Smooth muscle cell (in vitro differentiated cells): Measurements from ENCODE around the gene SOCS2. TPM values are rescaled to one million over a fixed set of nuclear protein-coding genes. Genes with fewer than 3 reads are reported as not detected.

Source experiments
- DNase-seq: peaks from one replicate; lab custom pipeline; 2025; ENCODE audit not compliant: unreplicated experiment; lab: John Stamatoyannopoulos, UW
- H2AFZ ChIP-seq: fragments of 200-600 bp; sonication (generic); 2 replicates; pipeline ENCODE4 v1.6.0; 2016; ENCODE audit warnings: antibody characterized with exemption, low read depth, mild to moderate bottlenecking
- H3F3A ChIP-seq: fragments of 200-600 bp; sonication (generic); 2 replicates; pipeline ENCODE4 v1.6.0; 2017; ENCODE audit warnings: antibody characterized with exemption, low read depth
- H3K27ac ChIP-seq: fragments of 200-600 bp; sonication (generic); 2 replicates; pipeline ENCODE4 v1.5.1; 2016; ENCODE audit warnings: low read depth, mild to moderate bottlenecking
- H3K27me3 ChIP-seq: fragments of 200-600 bp; sonication (generic); 2 replicates; pipeline ENCODE4 v1.6.1; 2016; ENCODE audit warnings: low read depth, mild to moderate bottlenecking
- H3K36me3 ChIP-seq: fragments of 200-600 bp; sonication (generic); 2 replicates; pipeline ENCODE4 v1.5.1; 2016; ENCODE audit warnings: low read depth
- H3K4me1 ChIP-seq: fragments of 200-600 bp; sonication (generic); 2 replicates; pipeline ENCODE4 v1.5.1; 2016; ENCODE audit warnings: low read depth
- H3K4me2 ChIP-seq: fragments of 200-600 bp; sonication (generic); 2 replicates; pipeline ENCODE4 v1.6.0; 2016; ENCODE audit warnings: mild to moderate bottlenecking
- H3K4me3 ChIP-seq: fragments of 200-600 bp; sonication (generic); 2 replicates; pipeline ENCODE4 v1.5.1; 2016; ENCODE audit warnings: mild to moderate bottlenecking
- H3K79me2 ChIP-seq: fragments of 200-600 bp; sonication (generic); 2 replicates; pipeline ENCODE4 v1.6.0; 2016; ENCODE audit warnings: low read depth, mild to moderate bottlenecking
- H3K9ac ChIP-seq: fragments of 200-600 bp; sonication (generic); 2 replicates; pipeline ENCODE4 v1.6.0; 2016; ENCODE audit warnings: low read depth
- H3K9me3 ChIP-seq: fragments of 200-600 bp; sonication (generic); replicated peaks from 2 replicates; pipeline ENCODE4 v1.5.1; 2016; ENCODE audit warnings: low read depth
- H4K20me1 ChIP-seq: fragments of 200-600 bp; sonication (generic); 2 replicates; pipeline ENCODE4 v1.6.0; 2016; ENCODE audit warnings: low read depth
- WGBS: methylation state at CpG from one replicate; pipeline ENCODE4 v1.1.7; 2016; ENCODE audit warnings: low lambda C conversion rate; 5-methylcytosine and 5-hydroxymethylcytosine counted together
- polyA plus RNA-seq: library from polyadenylated mRNA; unstranded; fragments of >200 nt; fragmentation: Nextera tagmentation; extraction: Ambion mirVana; gene quantifications from 2 replicates; pipeline ENCODE4 v1.2.1, GENCODE V29; 2016
- total RNA-seq: library from RNA; depleted of rRNA; stranded (reverse); fragments of >200 nt; gene quantifications from 2 replicates; pipeline ENCODE4 v1.2.3, GENCODE V29; 2014
- TF ChIP-seq, protein P1 (sequence below): fragments of 200-600 bp; sonication (generic); IDR thresholded peaks from 2 replicates; pipeline ENCODE4 v1.5.1; 2017; ENCODE audit warnings: borderline replicate concordance, mild to moderate bottlenecking, antibody characterized with exemption; ENCODE audit not compliant: insufficient read depth, poor library complexity, severe bottlenecking

Gene SOCS2
- total and polyA plus RNA-seq, 2 experiments from 2014 or later: 4.9 to 18.6 TPM

- Histone ChIP-seq H3K27ac (no peak overlapping the region), H3K9ac (no peak overlapping the region), H4K20me1 (no peaks in the 10 kb centered on the region), H3K79me2 (no peaks in the 10 kb centered on the region), H3K4me2 (no peak overlapping the region), H3K4me3 (no peak overlapping the region), H3K36me3 (no peaks in the 10 kb centered on the region), H3K4me1 (no peaks in the 10 kb centered on the region), H3K27me3 (no peaks in the 10 kb centered on the region), H3K9me3 (no peaks in the 10 kb centered on the region), H2AFZ (no peak overlapping the region), H3F3A (no peaks in the 10 kb centered on the region)
- WGBS: 95% methylated on average over 5 of the region's 5 CpGs
- TF ChIP-seq, protein P1, sequence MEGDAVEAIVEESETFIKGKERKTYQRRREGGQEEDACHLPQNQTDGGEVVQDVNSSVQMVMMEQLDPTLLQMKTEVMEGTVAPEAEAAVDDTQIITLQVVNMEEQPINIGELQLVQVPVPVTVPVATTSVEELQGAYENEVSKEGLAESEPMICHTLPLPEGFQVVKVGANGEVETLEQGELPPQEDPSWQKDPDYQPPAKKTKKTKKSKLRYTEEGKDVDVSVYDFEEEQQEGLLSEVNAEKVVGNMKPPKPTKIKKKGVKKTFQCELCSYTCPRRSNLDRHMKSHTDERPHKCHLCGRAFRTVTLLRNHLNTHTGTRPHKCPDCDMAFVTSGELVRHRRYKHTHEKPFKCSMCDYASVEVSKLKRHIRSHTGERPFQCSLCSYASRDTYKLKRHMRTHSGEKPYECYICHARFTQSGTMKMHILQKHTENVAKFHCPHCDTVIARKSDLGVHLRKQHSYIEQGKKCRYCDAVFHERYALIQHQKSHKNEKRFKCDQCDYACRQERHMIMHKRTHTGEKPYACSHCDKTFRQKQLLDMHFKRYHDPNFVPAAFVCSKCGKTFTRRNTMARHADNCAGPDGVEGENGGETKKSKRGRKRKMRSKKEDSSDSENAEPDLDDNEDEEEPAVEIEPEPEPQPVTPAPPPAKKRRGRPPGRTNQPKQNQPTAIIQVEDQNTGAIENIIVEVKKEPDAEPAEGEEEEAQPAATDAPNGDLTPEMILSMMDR: no peak
- no peak for DNase-seq
Observed at GRCh38 chr12:93530358-93530757, 42.1 kb upstream of the SOCS2 start.

GRCh38 chr12:93533310-93533709 lies 39.2 kb upstream of the SOCS2 start:
- H3K4me2 ChIP-seq: no peak overlapping the region
- H3K79me2 ChIP-seq: no peaks in the 10 kb centered on the region
- no peaks in the 10 kb centered on the region for H3K27me3 ChIP-seq
- H3K9ac ChIP-seq: no peak overlapping the region
- no peak for DNase-seq
- WGBS: 93% methylated on average over 5 of the region's 5 CpGs
- H3F3A ChIP-seq: no peaks in the 10 kb centered on the region
- H2AFZ ChIP-seq: no peak overlapping the region
- H3K4me3 ChIP-seq: no peak overlapping the region
- no peaks in the 10 kb centered on the region for H3K36me3 ChIP-seq
- H3K4me1 ChIP-seq: no peaks in the 10 kb centered on the region
- no peak overlapping the region for H3K27ac ChIP-seq
- TF ChIP-seq, protein P1: no peak
- no peaks in the 10 kb centered on the region for H4K20me1 ChIP-seq
- H3K9me3 ChIP-seq: no peaks in the 10 kb centered on the region

- WGBS: 70% methylated on average over 2 of the region's 2 CpGs
- Histone ChIP-seq H2AFZ (peak overlapping the region; percentile 54), H3K4me3 (no peak overlapping the region), H3K4me1 (no peaks in the 10 kb centered on the region), H3K27me3 (no peaks in the 10 kb centered on the region), H3K36me3 (no peaks in the 10 kb centered on the region), H3K9me3 (no peaks in the 10 kb centered on the region), H4K20me1 (no peaks in the 10 kb centered on the region), H3K9ac (no peak overlapping the region), H3K79me2 (no peaks in the 10 kb centered on the region), H3F3A (no peaks in the 10 kb centered on the region), H3K27ac (peak overlapping the region; percentile 53), H3K4me2 (peak overlapping the region; percentile 59)
- TF ChIP-seq, protein P1: no peak
- no peak for DNase-seq
Observed at GRCh38 chr12:93536111-93536765, 36.2 kb upstream of the SOCS2 start.
